ENCODE data around the gene EID2B.

EID2B gene

DNA sequence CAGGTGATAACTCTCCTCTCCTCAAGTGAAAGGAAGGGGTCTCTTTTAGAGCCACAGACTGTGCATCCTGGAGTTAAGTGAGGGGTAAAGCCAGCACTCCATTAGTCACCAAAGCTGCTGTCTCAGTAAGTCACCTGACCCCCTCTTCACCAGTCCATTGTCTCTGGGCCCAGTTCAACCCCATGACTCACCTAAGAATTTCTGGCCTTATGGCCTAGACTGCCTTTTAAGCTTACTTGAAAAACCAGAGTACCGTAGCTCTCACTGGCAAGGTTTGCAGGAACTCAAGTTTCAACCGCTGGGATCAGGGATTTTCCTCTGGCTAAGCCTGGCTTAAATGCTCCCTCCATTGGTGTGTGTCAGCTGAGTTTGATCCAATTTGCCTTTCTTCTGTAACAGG lies 30.8 kb upstream of the EID2B start:
- ChIA-PET POLR2A (no interaction called here), CTCF (interaction anchor here (1.6 kb wide), 1 partner anchor 109 kb away, joined by 7 read pairs; no protein-coding TSS in a partner anchor)
- Histone ChIP-seq H3K9me3 (ENCODE audit: control insufficient read depth, insufficient read depth, low read depth, low read length) (peaks cover 2% of the 10 kb centered on the region), H3K4me1 (ENCODE audit: control insufficient read depth, insufficient read depth, low read length) (peaks cover 14% of the 10 kb centered on the region), H3K27ac (ENCODE audit: extremely low read depth, low read depth, low read length) (no peak overlapping the region), H3K36me3 (ENCODE audit: control insufficient read depth in 2 of 2, insufficient read depth in 1 of 2, low read length in 2 of 2) (no peaks in the 10 kb centered on the region), H3K4me3 (ENCODE audit: low read depth, low read length) (no peak overlapping the region)
- TF ChIP-seq ZNF433 (tag by site-specific recombination; IDR thresholded peaks at IDR 0.05; ENCODE audit: low read depth) (no peak), ZNF624 (tag by site-specific recombination; IDR thresholded peaks at IDR 0.05) (no peak), ZNF391 (tag by site-specific recombination; IDR thresholded peaks at IDR 0.05; ENCODE audit: borderline replicate concordance, low read depth) (no peak), ZNF558 (tag by site-specific recombination; IDR thresholded peaks at IDR 0.05) (no peak), MZF1 (tag by site-specific recombination; IDR thresholded peaks at IDR 0.05; ENCODE audit: borderline replicate concordance) (no peak), ZNF549 (tag by site-specific recombination; IDR thresholded peaks at IDR 0.05) (no peak), ZNF701 (tag by site-specific recombination; IDR thresholded peaks at IDR 0.05) (no peak), ZNF19 (tag by site-specific recombination; IDR thresholded peaks at IDR 0.05; ENCODE audit: low read depth) (no peak), ZNF169 (tag by site-specific recombination; IDR thresholded peaks at IDR 0.05) (no peak), ZNF561 (tag by site-specific recombination; IDR thresholded peaks at IDR 0.05; ENCODE audit: borderline replicate concordance) (no peak), ZNF248 (tag by site-specific recombination; IDR thresholded peaks at IDR 0.05) (no peak), PRDM1 (tag by site-specific recombination; IDR thresholded peaks at IDR 0.05) (no peak), ZNF621 (tag by site-specific recombination; IDR thresholded peaks at IDR 0.05) (no peak)
- TF ChIP-seq, protein P1, sequence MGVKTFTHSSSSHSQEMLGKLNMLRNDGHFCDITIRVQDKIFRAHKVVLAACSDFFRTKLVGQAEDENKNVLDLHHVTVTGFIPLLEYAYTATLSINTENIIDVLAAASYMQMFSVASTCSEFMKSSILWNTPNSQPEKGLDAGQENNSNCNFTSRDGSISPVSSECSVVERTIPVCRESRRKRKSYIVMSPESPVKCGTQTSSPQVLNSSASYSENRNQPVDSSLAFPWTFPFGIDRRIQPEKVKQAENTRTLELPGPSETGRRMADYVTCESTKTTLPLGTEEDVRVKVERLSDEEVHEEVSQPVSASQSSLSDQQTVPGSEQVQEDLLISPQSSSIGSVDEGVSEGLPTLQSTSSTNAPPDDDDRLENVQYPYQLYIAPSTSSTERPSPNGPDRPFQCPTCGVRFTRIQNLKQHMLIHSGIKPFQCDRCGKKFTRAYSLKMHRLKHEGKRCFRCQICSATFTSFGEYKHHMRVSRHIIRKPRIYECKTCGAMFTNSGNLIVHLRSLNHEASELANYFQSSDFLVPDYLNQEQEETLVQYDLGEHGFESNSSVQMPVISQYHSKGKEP (tag by site-specific recombination; IDR thresholded peaks at IDR 0.05), result no peak
- TF ChIP-seq, protein P2, sequence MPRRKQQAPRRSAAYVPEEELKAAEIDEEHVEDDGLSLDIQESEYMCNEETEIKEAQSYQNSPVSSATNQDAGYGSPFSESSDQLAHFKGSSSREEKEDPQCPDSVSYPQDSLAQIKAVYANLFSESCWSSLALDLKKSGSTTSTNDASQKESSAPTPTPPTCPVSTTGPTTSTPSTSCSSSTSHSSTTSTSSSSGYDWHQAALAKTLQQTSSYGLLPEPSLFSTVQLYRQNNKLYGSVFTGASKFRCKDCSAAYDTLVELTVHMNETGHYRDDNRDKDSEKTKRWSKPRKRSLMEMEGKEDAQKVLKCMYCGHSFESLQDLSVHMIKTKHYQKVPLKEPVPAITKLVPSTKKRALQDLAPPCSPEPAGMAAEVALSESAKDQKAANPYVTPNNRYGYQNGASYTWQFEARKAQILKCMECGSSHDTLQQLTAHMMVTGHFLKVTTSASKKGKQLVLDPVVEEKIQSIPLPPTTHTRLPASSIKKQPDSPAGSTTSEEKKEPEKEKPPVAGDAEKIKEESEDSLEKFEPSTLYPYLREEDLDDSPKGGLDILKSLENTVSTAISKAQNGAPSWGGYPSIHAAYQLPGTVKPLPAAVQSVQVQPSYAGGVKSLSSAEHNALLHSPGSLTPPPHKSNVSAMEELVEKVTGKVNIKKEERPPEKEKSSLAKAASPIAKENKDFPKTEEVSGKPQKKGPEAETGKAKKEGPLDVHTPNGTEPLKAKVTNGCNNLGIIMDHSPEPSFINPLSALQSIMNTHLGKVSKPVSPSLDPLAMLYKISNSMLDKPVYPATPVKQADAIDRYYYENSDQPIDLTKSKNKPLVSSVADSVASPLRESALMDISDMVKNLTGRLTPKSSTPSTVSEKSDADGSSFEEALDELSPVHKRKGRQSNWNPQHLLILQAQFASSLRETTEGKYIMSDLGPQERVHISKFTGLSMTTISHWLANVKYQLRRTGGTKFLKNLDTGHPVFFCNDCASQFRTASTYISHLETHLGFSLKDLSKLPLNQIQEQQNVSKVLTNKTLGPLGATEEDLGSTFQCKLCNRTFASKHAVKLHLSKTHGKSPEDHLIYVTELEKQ (tag by site-specific recombination; IDR thresholded peaks at IDR 0.05; ENCODE audit: borderline replicate concordance), result no peak
- TF ChIP-seq, protein P3, sequence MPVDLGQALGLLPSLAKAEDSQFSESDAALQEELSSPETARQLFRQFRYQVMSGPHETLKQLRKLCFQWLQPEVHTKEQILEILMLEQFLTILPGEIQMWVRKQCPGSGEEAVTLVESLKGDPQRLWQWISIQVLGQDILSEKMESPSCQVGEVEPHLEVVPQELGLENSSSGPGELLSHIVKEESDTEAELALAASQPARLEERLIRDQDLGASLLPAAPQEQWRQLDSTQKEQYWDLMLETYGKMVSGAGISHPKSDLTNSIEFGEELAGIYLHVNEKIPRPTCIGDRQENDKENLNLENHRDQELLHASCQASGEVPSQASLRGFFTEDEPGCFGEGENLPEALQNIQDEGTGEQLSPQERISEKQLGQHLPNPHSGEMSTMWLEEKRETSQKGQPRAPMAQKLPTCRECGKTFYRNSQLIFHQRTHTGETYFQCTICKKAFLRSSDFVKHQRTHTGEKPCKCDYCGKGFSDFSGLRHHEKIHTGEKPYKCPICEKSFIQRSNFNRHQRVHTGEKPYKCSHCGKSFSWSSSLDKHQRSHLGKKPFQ (tag by site-specific recombination; IDR thresholded peaks at IDR 0.05), result no peak

GRCh38 chr19:39558624-39559117 lies 26.0 kb upstream of the EID2B start:
- POLR2A ChIA-PET, result no interaction called here
- Histone ChIP-seq H3K9me3 (ENCODE audit: control insufficient read depth, insufficient read depth, low read depth, low read length) (peaks cover 2% of the 10 kb centered on the region; the same call in 1 of the 2 replicates), H3K36me3 (ENCODE audit: control insufficient read depth in 2 of 2, insufficient read depth in 1 of 2, low read length in 2 of 2) (no peaks in the 10 kb centered on the region), H3K27ac (ENCODE audit: extremely low read depth, low read depth, low read length) (no peak overlapping the region), H3K4me1 (ENCODE audit: control insufficient read depth, insufficient read depth, low read length) (peaks cover 31% of the 10 kb centered on the region), H3K4me3 (ENCODE audit: low read depth, low read length) (no peak overlapping the region)
- TF ChIP-seq ZNF175 (tag by site-specific recombination; IDR thresholded peaks at IDR 0.05), result no peak
- peak; percentile 41; the same call in 1 of the 2 replicates for TF ChIP-seq ZNF600 (tag by site-specific recombination; IDR thresholded peaks at IDR 0.05)
- CTCF ChIA-PET, result interaction anchor here (0.7 kb wide), 1 partner anchor 1114 kb away, joined by 4 read pairs; no protein-coding TSS in a partner anchor
